PFSK-1 (cell line): ENCODE results near the gene GSDME.

Experiments used
- POLR2AphosphoS5 ChIP-seq: IDR thresholded peaks from 2 replicates; pipeline ENCODE4 v1.6.1; 2012; ENCODE audit warnings: low read depth, mild to moderate bottlenecking, control low read depth, low read length, moderate library complexity
- REST ChIP-seq, 2 experiments: IDR thresholded peaks; 2 replicates each; pipeline versions ENCODE4 v1.6.1 to v1.8.0; 2011 to 2012; ENCODE audit warnings: low read depth in 2 of 2, low read length in 2 of 2, control low read depth in 1 of 2, inconsistent platforms in 1 of 2, mild to moderate bottlenecking in 1 of 2, moderate library complexity in 1 of 2; ENCODE audit not compliant: insufficient read depth in 1 of 2

GRCh38 chr7:24701261-24702235 is 55.7 kb downstream of the GSDME start:
- TF ChIP-seq REST (IDR thresholded peaks at IDR 0.05; ENCODE audit: insufficient read depth in 1 of 2, low read depth in 2 of 2, low read length in 2 of 2) (no peak), POLR2AphosphoS5 (no peak)
